ENCODE data around the gene ABCE1.

Gene ABCE1

GRCh38 chr4:145097821-145098674, at the start of gene ABCE1, which contains the start of gene ANAPC10:
Gene ABCE1 (plus strand): TSS chr4:145098311. CDS start chr4:145104413, 6,102 bp downstream.
Gene ANAPC10 (minus strand): TSS chr4:145098196. CDS start chr4:145096099, 2,097 bp downstream.
- H3K4me1 Mint-ChIP-seq (ENCODE audit: low read depth): peaks cover 25% of the 10 kb centered on the region
- intact Hi-C loops (cut with micrococcal nuclease): loop anchor here (1.0 to 10.0 kb wide), 3 partner anchors 82 to 1427 kb away; partner anchors contain the start of genes MMAA, OTUD4 and SLC10A7

DNA sequence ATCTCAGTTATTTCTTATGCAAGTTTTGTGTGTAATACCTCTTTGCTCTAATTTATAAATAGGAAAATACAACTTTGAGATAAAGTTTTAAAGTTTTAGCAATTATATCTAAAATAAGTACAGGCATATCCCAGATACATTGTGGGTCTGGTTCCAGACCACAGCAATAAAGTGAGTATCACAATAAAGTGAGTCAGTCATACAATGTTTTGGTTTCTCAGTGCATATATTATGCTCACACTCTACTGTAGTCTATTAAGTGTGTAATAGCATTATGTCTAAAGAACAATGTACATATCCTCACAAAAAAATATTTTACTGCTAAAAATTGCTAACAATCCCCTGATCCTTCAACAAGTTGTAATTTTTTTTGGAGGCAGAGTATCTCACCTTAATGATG, 49.3 kb upstream of the ABCE1 start:
- Mint-ChIP-seq H3K27ac (no peak overlapping the region), H3K4me1 (ENCODE audit: low read depth) (no peaks in the 10 kb centered on the region), H3K9me3 (no peaks in the 10 kb centered on the region), H3K4me3 (no peak overlapping the region), H3K27me3 (no peaks in the 10 kb centered on the region), H3K36me3 (ENCODE audit: low read depth) (peaks cover 18% of the 10 kb centered on the region)
- intact Hi-C loops (cut with micrococcal nuclease): no loop called here

More at GRCh38 chr4:145097821-145098674, at the start of gene ABCE1, which contains the start of gene ANAPC10:
- H3K9me3 Mint-ChIP-seq: peaks cover 22% of the 10 kb centered on the region
- peak within 1 kb of the TSS; percentile 93 for H3K4me3 Mint-ChIP-seq
- peak within 1 kb of the TSS; percentile 99 for H3K27ac Mint-ChIP-seq
- H3K36me3 Mint-ChIP-seq (ENCODE audit: low read depth): peaks cover 37% of the 10 kb centered on the region
- no peaks in the 10 kb centered on the region for H3K27me3 Mint-ChIP-seq

- H3K9me3 Mint-ChIP-seq: no peaks in the 10 kb centered on the region
- intact Hi-C loops (cut with micrococcal nuclease): no loop called here
- H3K27me3 Mint-ChIP-seq: no peaks in the 10 kb centered on the region
- H3K4me1 Mint-ChIP-seq (ENCODE audit: low read depth): no peaks in the 10 kb centered on the region
- no peak overlapping the region for H3K4me3 Mint-ChIP-seq
- no peak overlapping the region for H3K27ac Mint-ChIP-seq
- H3K36me3 Mint-ChIP-seq (ENCODE audit: low read depth): peaks cover 22% of the 10 kb centered on the region
These were observed 48.9 kb upstream of the ABCE1 start for GRCh38 chr4:145049241-145049640.

DNA sequence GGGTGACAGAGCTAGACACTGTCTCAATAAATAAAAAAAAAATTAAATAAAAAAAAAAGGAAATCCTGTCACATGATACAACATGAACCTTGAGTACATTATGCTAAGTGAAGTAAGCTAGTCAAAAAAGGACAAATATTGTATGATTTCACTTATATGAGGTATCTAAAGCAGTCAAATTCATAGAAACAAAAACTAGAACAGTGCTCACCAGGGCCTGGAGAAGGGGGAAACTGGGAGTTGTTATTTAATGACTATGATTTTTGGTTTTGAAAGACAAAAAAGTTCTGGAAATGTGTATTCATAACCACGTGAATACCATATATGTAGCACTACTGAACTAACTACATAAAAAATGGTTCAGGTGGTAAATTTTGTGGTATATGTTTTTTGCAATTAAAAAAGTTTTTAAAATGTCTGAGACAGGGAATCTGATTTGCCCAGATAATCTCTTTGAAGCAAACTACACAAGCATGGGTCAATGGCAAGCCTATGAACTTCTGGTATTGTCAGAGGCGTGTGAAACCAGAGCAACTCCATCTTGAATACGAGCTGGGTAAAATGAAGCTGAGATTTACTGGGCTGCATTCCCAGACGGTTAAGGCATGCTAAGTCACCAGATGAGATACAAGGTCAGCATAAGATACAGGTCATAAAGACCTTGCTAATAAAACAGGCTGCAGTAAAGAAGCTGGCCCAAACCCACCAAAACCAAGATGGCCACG, 42.4 kb upstream of the ABCE1 start:
- Mint-ChIP-seq H3K9me3 (no peaks in the 10 kb centered on the region), H3K4me3 (no peak overlapping the region)
- intact Hi-C loops (cut with micrococcal nuclease): loop anchor here (10.0 kb wide), 1 partner anchor 151 kb away; no protein-coding TSS in a partner anchor

DNA sequence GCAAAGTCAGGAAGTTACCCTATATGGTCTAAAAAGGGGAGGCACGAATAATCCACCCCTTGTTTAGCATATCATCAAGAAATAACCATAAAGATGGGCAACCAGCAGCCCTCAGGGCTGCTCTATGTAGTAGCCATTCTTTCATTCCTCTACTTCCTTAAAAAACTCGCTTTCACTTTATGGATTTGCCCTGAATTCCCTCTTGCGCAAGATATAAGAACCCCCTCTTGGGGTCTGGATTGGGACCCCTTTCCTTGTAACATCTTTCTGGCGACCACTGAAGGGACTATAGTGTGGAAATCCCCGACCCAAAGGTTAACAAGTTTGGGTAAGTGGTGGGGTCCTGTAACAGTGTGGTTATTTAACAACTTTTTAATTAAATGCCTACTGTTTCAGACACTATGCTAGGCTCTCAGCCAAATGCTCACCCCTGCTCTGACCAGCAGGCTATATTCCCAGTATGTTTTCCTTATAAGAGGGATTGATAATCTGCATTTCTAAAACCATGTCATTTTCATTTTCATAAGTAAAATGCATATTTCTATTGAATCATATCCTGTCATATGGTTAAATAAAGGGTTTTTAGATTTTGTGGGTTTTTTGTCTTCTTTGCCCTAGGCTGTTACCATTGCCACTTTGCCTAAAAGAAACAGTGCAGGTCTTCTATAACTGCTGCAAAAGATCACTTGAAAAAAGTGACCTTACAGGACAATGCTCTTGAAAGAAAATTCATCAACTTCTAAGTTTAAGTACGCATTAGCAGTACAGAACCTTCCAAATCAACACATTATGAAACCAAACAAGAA, 41.6 kb upstream of the ABCE1 start:
- intact Hi-C loops (cut with micrococcal nuclease): loop anchor here (10.0 kb wide), 1 partner anchor 152 kb away; no protein-coding TSS in a partner anchor
- Mint-ChIP-seq H3K4me1 (ENCODE audit: low read depth) (peaks cover 13% of the 10 kb centered on the region), H3K36me3 (ENCODE audit: low read depth) (peaks cover 16% of the 10 kb centered on the region), H3K27me3 (no peaks in the 10 kb centered on the region), H3K9me3 (no peaks in the 10 kb centered on the region), H3K4me3 (no peak overlapping the region), H3K27ac (no peak overlapping the region)

More for the DNA sequence above, 42.4 kb upstream of the ABCE1 start:
- peaks cover 21% of the 10 kb centered on the region for H3K36me3 Mint-ChIP-seq (ENCODE audit: low read depth)
- peaks cover 13% of the 10 kb centered on the region for H3K4me1 Mint-ChIP-seq (ENCODE audit: low read depth)
- no peak overlapping the region for H3K27ac Mint-ChIP-seq
- H3K27me3 Mint-ChIP-seq: no peaks in the 10 kb centered on the region

GRCh38 chr4:145058256-145058655, 39.9 kb upstream of the ABCE1 start:
- H3K4me1 Mint-ChIP-seq (ENCODE audit: low read depth): peaks cover 13% of the 10 kb centered on the region

GRCh38 chr4:145061318-145061920, 36.7 kb upstream of the ABCE1 start:
- no peak overlapping the region for H3K4me3 Mint-ChIP-seq
- peaks cover 7% of the 10 kb centered on the region for H3K4me1 Mint-ChIP-seq (ENCODE audit: low read depth)
- no peaks in the 10 kb centered on the region for H3K9me3 Mint-ChIP-seq
- H3K27ac Mint-ChIP-seq: no peak overlapping the region
- peaks cover 12% of the 10 kb centered on the region for H3K36me3 Mint-ChIP-seq (ENCODE audit: low read depth)
- no peaks in the 10 kb centered on the region for H3K27me3 Mint-ChIP-seq
- intact Hi-C loops (cut with micrococcal nuclease): loop anchor here (1.0 to 10.0 kb wide), 3 partner anchors 274 to 887 kb away; no protein-coding TSS in a partner anchor

More at GRCh38 chr4:145058256-145058655, 39.9 kb upstream of the ABCE1 start:
- H3K4me3 Mint-ChIP-seq: no peak overlapping the region
- no peaks in the 10 kb centered on the region for H3K27me3 Mint-ChIP-seq
- no peaks in the 10 kb centered on the region for H3K9me3 Mint-ChIP-seq
- intact Hi-C loops (cut with micrococcal nuclease): loop anchor here (10.0 kb wide), 1 partner anchor 153 kb away; no protein-coding TSS in a partner anchor
- peaks cover 23% of the 10 kb centered on the region for H3K36me3 Mint-ChIP-seq (ENCODE audit: low read depth)
- H3K27ac Mint-ChIP-seq: no peak overlapping the region

- Mint-ChIP-seq H3K27ac (no peak overlapping the region), H3K27me3 (no peaks in the 10 kb centered on the region), H3K36me3 (ENCODE audit: low read depth) (peaks cover 17% of the 10 kb centered on the region), H3K4me1 (ENCODE audit: low read depth) (peaks cover 7% of the 10 kb centered on the region), H3K4me3 (no peak overlapping the region), H3K9me3 (no peaks in the 10 kb centered on the region)
- intact Hi-C loops (cut with micrococcal nuclease): loop anchor here (10.0 kb wide), 1 partner anchor 711 kb away; no protein-coding TSS in a partner anchor
These were observed 32.0 kb upstream of the ABCE1 start for GRCh38 chr4:145066063-145066501.

- peaks cover 6% of the 10 kb centered on the region for H3K36me3 Mint-ChIP-seq (ENCODE audit: low read depth)
- intact Hi-C loops (cut with micrococcal nuclease): loop anchor here (10.0 kb wide), 1 partner anchor 715 kb away; no protein-coding TSS in a partner anchor
- no peak overlapping the region for H3K4me3 Mint-ChIP-seq
- H3K4me1 Mint-ChIP-seq (ENCODE audit: low read depth): peaks cover 7% of the 10 kb centered on the region
- H3K27ac Mint-ChIP-seq: no peak overlapping the region
- no peaks in the 10 kb centered on the region for H3K27me3 Mint-ChIP-seq
- H3K9me3 Mint-ChIP-seq: no peaks in the 10 kb centered on the region
These were observed 28.8 kb upstream of the ABCE1 start for GRCh38 chr4:145069361-145069760.

DNA sequence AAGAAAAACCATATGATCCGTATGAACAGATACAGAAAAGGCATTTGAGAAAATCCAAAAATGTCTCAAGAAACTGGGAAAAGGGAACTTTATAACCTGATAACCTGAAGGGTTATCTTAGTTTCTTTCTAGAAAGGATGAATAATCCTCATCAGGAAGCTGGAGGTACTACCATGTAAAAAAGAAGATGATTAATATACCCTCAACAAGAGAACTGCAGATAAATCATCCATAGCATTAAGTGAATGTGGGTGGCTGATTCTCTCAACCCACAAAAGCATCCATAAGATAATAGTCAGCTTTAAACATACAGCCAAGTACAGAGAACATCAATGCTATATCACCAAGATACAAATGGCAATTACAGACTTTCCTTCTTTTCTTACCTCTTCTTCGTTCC, 26.6 kb upstream of the ABCE1 start:
- Mint-ChIP-seq H3K9me3 (no peaks in the 10 kb centered on the region), H3K27me3 (no peaks in the 10 kb centered on the region), H3K27ac (no peak overlapping the region), H3K4me1 (ENCODE audit: low read depth) (peaks cover 7% of the 10 kb centered on the region), H3K4me3 (no peak overlapping the region), H3K36me3 (ENCODE audit: low read depth) (peaks cover 19% of the 10 kb centered on the region)
- intact Hi-C loops (cut with micrococcal nuclease): no loop called here

- no peak overlapping the region for H3K4me3 Mint-ChIP-seq
- intact Hi-C loops (cut with micrococcal nuclease): no loop called here
- H3K4me1 Mint-ChIP-seq (ENCODE audit: low read depth): peaks cover 6% of the 10 kb centered on the region
- H3K9me3 Mint-ChIP-seq: peaks cover 11% of the 10 kb centered on the region
- H3K36me3 Mint-ChIP-seq (ENCODE audit: low read depth): peaks cover 55% of the 10 kb centered on the region
- no peaks in the 10 kb centered on the region for H3K27me3 Mint-ChIP-seq
- no peak overlapping the region for H3K27ac Mint-ChIP-seq
These were observed 22.2 kb upstream of the ABCE1 start for GRCh38 chr4:145075742-145076468.

GRCh38 chr4:145076469-145076855, 21.6 kb upstream of the ABCE1 start:
- H3K4me1 Mint-ChIP-seq (ENCODE audit: low read depth): peaks cover 6% of the 10 kb centered on the region
- intact Hi-C loops (cut with micrococcal nuclease): no loop called here
- no peak overlapping the region for H3K27ac Mint-ChIP-seq
- no peak overlapping the region for H3K4me3 Mint-ChIP-seq
- H3K27me3 Mint-ChIP-seq: no peaks in the 10 kb centered on the region
- H3K36me3 Mint-ChIP-seq (ENCODE audit: low read depth): peaks cover 55% of the 10 kb centered on the region
- peaks cover 11% of the 10 kb centered on the region for H3K9me3 Mint-ChIP-seq

Measured in dendritic cell treated with granulocyte-macrophage colony-stimulating factor and Interleukin-4, amounts not matched to agents 40 ng/mL and 50 ng/mL, for 4 days (primary cell).